Kidney epithelial cell (primary cell): ENCODE data around the gene TMEM208. TPM values are rescaled to one million over a fixed set of nuclear protein-coding genes. Genes with fewer than 3 reads are reported as not detected.
A peak's percentile ranks its signal among the peaks of the same experiment; 100 is the strongest.

Experiments used
- DNase-seq: peaks from one replicate; pipeline ENCODE4 v3.0.0-alpha.2; 2010; ENCODE audit warnings: low read depth
- H3K27me3 ChIP-seq: 2 replicates; pipeline ENCODE4 v1.6.0; 2011; ENCODE audit warnings: low read length; ENCODE audit not compliant: control insufficient read depth, insufficient read depth
- H3K36me3 ChIP-seq: 2 replicates; pipeline ENCODE4 v1.5.1; 2011; ENCODE audit warnings: low read length; ENCODE audit not compliant: control insufficient read depth, insufficient read depth
- H3K4me3 ChIP-seq: 2 replicates; pipeline ENCODE4 v1.5.1; 2011; ENCODE audit warnings: low read depth, mild to moderate bottlenecking, control low read depth, low read length
- total RNA-seq: library from RNA; depleted of rRNA; stranded (reverse); fragments of >200 nt; gene quantifications from 2 replicates; pipeline ENCODE4 v1.2.3, GENCODE V29; 2015
- TF ChIP-seq, protein P1 (sequence below): IDR thresholded peaks from 2 replicates; pipeline ENCODE4 v1.5.1; 2011; ENCODE audit warnings: mild to moderate bottlenecking, moderate library complexity, low read length, control low read depth, inconsistent platforms; ENCODE audit not compliant: insufficient read depth, poor library complexity, severe bottlenecking

Gene TMEM208
- total RNA-seq, 1 donor from 2014 or later: 59.3 TPM

GRCh38 chr16:67194260-67194659 is 32.7 kb upstream of the TMEM208 start:
- TF ChIP-seq, protein P1, sequence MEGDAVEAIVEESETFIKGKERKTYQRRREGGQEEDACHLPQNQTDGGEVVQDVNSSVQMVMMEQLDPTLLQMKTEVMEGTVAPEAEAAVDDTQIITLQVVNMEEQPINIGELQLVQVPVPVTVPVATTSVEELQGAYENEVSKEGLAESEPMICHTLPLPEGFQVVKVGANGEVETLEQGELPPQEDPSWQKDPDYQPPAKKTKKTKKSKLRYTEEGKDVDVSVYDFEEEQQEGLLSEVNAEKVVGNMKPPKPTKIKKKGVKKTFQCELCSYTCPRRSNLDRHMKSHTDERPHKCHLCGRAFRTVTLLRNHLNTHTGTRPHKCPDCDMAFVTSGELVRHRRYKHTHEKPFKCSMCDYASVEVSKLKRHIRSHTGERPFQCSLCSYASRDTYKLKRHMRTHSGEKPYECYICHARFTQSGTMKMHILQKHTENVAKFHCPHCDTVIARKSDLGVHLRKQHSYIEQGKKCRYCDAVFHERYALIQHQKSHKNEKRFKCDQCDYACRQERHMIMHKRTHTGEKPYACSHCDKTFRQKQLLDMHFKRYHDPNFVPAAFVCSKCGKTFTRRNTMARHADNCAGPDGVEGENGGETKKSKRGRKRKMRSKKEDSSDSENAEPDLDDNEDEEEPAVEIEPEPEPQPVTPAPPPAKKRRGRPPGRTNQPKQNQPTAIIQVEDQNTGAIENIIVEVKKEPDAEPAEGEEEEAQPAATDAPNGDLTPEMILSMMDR: no peak
- Histone ChIP-seq H3K36me3 (peaks cover 2% of the 10 kb centered on the region), H3K27me3 (no peaks in the 10 kb centered on the region), H3K4me3 (no peak overlapping the region)
- no peak for DNase-seq

DNA sequence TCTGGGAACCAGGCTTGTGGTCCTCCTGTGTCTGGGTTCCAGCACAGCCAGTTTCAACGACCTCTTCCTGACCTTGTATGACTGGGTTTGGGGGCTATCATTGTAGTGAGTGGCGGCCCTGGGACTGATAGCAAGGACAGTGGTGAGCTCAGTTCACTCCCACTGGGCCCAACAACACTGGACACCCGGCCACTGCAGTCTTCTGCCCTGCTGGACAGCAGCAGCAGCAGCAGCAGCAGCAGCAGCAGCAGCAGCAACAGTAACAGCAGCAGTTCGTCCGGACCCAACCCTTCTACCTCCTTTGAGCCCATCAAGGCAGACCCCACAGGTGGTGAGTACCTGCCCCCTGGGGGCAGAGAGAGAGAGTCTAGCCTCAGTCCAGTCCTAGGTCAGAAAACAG is 31.3 kb upstream of the TMEM208 start:
- H3K36me3 ChIP-seq: peaks cover 2% of the 10 kb centered on the region
- TF ChIP-seq, protein P1: no peak
- H3K4me3 ChIP-seq: no peak overlapping the region
- no peak for DNase-seq
- no peaks in the 10 kb centered on the region for H3K27me3 ChIP-seq

GRCh38 chr16:67196881-67197280 is 30.0 kb upstream of the TMEM208 start:
- Histone ChIP-seq H3K27me3 (no peaks in the 10 kb centered on the region), H3K4me3 (no peak overlapping the region), H3K36me3 (peaks cover 2% of the 10 kb centered on the region)
- no peak for DNase-seq
- TF ChIP-seq, protein P1: no peak

GRCh38 chr16:67197704-67198103 is 29.2 kb upstream of the TMEM208 start:
- TF ChIP-seq, protein P1: no peak
- peaks cover 2% of the 10 kb centered on the region for H3K36me3 ChIP-seq
- no peak overlapping the region for H3K4me3 ChIP-seq
- DNase-seq: no peak
- H3K27me3 ChIP-seq: no peaks in the 10 kb centered on the region

DNA sequence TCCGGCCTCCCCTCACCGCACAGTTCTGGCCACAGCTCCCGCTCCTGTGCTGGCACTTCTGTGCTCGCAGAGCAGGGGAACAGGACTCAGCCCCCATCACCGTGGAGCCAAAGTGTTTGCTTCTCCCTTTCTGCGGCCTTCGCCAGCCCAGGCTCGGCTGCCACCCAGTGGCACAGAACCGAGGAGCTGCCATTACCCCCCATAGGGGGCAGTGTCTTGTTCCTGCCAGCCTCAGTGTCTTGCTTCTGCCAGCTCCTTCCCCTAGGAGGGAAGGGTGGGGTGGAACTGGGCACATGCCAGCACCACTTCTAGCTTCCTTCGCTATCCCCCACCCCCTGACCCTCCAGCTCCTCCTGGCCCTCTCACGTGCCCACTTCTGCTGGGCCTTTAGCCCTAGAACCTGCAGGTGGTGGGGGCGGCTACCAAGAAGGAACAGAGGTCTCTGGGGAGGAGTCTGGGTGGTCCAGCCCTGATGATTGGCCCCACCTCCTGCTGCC is 28.6 kb upstream of the TMEM208 start:
- TF ChIP-seq, protein P1: peak; percentile 93
- H3K36me3 ChIP-seq: peaks cover 2% of the 10 kb centered on the region
- DNase-seq: no peak
- no peak overlapping the region for H3K4me3 ChIP-seq
- H3K27me3 ChIP-seq: no peaks in the 10 kb centered on the region
